NCI-H2171 (cell line): ENCODE measurements around the gene NDUFAF5.

Source experiments
- DNase-seq: peaks from one replicate; lab custom pipeline; 2025; lab: John Stamatoyannopoulos, UW

Gene NDUFAF5

GRCh38 chr20:13777171-13777601 is 7.6 kb upstream of the NDUFAF5 start:
- DNase-seq = no peak

GRCh38 chr20:13778827-13779226 is 6.0 kb upstream of the NDUFAF5 start:
- DNase-seq = no peak

GRCh38 chr20:13783528-13783927 is 1.3 kb upstream of the NDUFAF5 start:
- DNase-seq = no peak

DNA sequence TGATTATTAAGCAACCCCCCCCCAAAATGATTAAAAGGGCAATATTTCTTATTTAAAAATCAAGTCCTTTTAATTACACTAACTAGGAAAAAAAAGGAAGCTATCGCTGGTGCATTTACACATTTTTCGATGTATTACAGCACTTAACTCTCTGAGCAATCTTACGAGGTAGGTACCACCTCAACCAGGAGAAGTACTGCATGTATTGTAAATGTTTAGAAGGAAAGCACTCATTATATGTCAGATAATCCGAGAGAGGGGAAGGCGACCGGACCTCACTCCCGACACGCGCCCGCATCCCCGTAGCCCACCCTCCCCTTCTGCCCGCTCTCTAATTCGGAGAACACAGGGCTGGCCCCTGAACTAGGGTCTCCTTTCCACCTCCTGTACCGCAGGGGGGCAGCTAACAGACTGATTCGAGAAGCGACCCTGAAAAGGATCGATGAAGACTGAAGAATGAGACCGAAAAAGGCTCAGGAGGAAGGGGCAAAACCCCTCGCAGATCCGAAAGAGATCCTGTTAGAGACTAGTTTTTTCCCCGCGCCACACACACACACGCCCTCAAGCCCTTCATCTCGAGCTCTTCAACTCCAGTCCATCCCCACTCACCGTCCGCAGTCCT is 446 bp upstream of the NDUFAF5 start:
- DNase-seq = no peak

- DNase-seq = no peak
These were observed 1.5 kb downstream of the NDUFAF5 start for GRCh38 chr20:13786143-13786828.

DNA sequence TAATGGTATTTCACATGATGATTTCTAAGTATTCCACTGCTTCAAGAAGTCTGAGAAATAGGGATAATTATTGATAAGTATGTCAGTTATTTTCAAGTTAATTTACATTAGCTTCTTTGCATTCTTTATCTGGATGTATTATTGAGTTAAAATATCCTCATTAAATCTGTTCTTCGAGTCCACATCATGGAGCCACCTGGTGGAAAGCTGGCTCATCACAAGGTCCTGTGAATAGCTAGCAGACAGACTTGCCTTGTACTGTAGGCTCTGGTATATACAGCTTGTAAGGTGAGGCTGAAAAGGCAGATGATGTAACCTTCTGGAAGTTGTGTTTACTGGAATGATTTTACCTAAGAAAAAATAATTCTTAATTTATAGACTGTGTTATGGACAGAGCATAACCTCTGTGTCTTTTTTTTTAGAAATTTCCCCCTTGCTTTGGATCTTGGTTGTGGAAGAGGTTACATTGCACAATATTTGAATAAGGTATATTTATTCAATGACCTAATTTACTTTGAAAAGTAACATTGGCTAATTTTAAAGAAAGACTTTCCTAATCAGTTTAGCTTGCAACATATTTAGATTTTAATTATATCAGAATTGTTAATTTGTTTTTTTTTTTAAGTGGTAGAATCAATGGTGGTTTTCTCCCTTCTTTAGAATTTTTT is 3.5 kb downstream of the NDUFAF5 start:
- DNase-seq = peak; percentile 50

DNA sequence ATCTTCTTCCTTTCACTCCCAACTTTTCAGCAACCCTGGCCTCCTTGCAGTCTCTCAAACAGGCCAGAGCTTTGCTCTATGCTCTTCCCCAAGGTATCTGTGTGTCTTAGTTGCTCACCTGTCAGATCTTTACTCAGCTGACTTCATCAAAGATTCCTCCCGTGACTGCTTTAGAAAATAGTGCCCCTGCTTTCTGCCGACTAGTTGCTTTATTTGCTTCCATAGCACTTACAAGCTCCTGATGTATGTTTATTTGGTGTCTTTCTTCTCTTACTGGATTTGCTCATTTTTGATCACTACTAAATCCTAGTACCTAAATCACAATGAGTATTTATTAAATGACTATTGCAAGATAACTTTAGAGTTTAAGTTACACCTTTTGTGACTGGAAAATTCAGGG is 5.9 kb downstream of the NDUFAF5 start:
- no peak for DNase-seq

DNA sequence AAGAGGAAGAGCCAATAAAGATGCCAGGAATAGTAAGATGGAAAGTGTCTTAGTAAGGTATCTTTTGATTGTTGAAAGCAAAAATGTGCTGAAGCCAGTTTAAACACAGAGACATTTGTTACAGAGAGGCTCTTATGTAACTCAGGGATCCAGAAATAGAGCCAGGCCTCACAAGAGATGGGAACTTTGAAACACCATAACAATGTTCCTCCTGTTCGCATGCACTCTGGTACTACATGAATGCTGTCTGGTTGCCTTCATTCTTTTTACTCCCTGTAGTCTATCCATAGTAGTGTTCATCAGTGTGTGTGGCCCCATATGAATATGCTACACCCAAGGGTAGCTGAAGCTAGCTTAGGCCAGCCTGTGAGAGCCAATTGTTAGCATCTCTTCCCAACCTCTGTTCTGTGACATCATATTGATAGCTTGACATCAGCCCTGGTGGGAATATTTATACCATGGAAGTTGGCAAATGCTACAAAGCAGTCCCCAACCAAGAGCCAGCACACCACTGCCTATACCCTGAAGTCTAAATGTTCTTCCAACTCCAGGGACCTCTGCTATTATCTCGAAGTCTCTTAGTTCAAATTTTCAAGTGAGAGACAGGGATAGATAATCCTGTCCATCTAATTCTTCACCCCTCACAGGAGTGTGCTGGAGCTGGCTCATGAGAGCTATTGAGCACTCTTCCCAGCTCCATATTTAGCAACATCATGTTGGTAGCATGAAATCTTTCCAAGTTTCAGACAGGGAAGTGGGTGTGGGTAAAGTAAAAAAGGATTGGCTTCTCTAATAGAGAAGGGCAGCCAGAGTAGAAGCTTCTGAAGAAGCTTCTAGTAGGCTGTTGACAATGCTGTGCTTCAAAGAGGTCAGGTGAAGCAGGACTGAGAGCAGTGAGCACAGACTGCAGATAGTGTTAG is 7.0 kb downstream of the NDUFAF5 start:
- no peak for DNase-seq

DNA sequence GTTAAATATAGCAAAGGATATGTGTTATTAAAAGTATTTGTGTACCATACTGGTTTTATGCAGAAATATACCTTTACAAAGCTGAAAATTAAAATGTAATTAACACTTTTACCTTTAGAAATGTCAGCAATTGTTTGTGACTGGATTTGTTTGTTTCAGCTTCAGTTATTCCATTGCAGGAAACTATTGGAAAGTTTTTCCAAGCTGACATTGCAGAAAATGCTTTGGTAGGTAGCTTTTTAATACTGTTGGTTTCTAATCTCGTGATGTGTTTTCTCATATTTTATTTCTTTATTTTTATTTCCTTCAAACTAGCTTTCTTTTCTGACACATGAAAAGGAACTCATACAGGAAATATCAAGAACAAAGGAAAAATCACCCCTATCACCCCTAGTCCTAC is 8.2 kb downstream of the NDUFAF5 start:
- DNase-seq = no peak

GRCh38 chr20:13794667-13795066 is 9.8 kb downstream of the NDUFAF5 start:
- DNase-seq = no peak

DNA sequence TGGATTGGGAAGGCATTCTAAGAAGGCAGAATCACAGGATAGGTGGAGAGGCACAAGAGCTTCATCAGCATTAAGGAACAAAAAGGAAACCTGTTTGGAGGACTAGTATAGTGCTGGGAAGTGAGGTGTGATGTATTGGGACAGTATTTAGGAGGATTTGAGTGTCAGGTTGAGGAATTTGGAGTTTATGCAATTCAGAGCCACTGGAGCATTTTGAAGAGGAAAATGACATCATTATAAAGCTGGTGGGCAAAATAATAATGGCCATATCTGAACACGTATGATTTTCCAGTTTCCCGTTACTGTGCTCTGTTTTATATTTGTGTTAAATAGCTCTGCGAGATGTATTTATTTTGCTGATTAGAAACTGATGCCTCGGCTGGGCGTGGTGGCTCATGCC is 14.2 kb downstream of the NDUFAF5 start:
- DNase-seq = no peak

DNA sequence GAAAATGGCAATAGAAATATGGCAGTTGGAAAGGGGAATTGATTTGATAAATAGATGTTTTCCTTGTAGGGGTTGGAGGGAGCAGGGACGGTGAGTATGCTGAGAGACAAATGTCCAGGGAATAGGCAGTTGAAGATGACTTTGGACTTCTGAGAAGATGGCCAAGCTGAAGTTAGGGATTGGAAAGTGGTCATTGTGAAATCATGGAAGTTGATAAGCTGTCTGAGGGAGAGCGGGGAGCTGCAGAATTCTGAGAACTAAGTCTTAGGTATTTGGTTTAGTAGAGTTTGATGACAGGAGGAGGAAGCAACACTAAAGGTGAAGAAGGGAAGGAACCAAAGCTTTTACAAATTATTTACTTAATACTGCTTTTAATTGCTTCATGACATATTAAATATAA is 15.1 kb downstream of the NDUFAF5 start:
- DNase-seq = no peak

DNA sequence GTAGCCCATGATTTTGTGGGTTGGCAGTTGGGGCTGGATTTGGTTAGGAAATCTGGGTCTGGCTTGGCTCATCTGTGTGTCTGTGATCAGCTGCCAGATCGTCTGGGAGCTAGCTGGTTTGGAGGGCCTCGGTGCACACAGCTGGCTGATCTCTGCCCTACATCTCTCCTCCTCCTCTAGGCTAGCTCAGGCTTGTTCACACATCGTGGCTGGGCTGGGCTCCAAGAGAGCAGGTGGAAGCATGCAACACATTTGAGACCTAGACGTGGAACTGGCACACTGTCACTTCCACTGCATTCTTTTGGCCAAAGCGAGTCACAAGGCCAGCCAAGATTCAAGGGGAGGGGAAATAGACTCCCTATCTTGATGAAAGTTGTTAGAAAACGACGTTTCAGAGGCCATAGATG is 15.9 kb downstream of the NDUFAF5 start:
- peak; percentile 96 for DNase-seq

GRCh38 chr20:13809373-13809772 is 24.5 kb downstream of the NDUFAF5 start:
- no peak for DNase-seq

DNA sequence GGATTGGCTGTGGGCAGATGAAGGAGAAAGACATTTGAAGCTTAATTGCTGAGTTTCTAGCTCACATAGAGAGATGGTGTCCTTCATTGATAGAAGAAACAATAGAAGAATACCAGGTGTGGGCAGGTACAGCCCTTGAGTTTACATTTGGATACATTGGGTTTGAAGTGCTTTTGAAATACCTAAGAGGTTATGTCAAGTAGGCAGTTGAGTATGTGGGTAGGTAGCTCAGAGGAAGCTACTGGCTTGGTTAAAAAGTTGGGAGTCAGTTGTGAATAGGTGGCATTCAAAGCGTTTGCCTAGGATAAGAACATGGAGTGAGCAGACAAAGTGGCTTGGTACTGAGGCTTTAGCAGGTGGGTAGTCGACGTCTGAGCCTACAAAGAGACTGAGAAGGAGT is 25.0 kb downstream of the NDUFAF5 start:
- DNase-seq = no peak

- no peak for DNase-seq
These were observed 25.6 kb downstream of the NDUFAF5 start for GRCh38 chr20:13810446-13810845.

GRCh38 chr20:13813910-13814309 is 29.1 kb downstream of the NDUFAF5 start:
- no peak for DNase-seq

DNA sequence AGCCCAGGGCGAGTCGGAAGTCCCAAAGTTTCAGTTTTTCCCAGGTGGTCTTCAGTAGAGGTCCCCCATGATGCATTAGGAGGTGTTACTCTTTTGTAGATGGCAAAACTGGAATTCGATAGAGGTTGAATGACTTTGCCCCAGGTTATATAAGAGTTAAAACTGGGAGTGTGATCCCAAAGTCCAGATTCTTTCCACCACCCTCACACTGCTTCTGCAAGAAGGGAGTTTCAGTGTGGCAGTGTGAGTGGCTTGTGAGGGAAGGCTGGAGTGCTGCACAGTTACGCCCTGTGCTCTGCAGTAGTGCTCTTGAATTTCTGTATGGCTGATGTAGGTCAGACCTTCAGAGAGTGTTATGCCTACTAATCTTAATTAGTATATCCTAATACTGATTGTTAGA is 29.8 kb downstream of the NDUFAF5 start:
- no peak for DNase-seq

DNA sequence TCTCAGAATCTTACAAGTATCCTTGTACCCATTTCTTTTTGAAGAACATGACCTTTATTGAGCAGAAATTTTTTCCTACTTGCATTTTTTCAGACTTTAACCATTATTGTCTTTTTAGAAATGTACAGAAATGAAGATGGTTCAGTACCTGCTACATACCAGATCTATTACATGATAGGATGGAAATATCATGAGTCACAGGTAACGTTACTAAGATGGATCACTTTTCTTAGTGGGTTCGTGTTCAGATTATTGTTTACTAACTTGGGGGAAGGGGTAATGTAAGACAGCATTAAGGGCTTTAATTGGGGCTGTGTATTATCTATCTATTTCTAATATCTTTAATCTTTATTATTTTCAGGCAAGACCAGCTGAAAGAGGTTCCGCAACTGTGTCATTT is 31.9 kb downstream of the NDUFAF5 start:
- no peak for DNase-seq

DNA sequence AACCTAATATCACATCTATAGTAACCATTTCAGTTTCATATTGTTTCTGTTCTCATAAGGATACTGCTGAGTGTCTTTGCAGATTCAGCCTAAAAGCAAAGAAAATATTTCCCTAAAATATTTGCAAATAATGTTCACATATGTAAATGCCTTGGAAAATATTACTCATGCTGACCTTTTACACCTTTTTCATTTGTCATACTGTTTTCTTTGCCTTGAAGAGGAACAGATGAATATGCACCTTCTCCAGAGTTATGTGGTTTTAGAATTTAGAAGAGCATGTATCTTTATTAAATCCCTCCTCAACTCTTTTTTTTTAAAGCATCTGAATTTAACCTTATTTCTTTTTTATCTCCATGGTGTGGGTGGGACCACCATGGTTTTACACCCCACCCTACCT is 32.5 kb downstream of the NDUFAF5 start:
- DNase-seq = no peak

- DNase-seq = peak; percentile 73
These were observed 35.2 kb downstream of the NDUFAF5 start for GRCh38 chr20:13819885-13820645.

GRCh38 chr20:13821876-13822275 is 37.0 kb downstream of the NDUFAF5 start:
- DNase-seq = no peak
